Forelimb muscle (tissue), 1 donor: ENCODE data around the gene NTF4. TPM values are rescaled to one million over a fixed set of nuclear protein-coding genes. Genes with fewer than 3 reads are reported as not detected.
"Not testable (repeated sequence)": the region's sequence is repeated elsewhere in the genome, so short reads cannot be mapped to it uniquely, and the experiment has no call there.

Source experiments
- DNase-seq: peaks from one replicate; pipeline ENCODE4 v3.0.0-alpha.2; 2013; ENCODE audit warnings: low read depth
- polyA plus RNA-seq: library from polyadenylated mRNA; unstranded; fragments of 120-200 nt; gene quantifications from one replicate; pipeline ENCODE4 v1.2.1, GENCODE V29; 2013; ENCODE audit not compliant: insufficient read length

Gene NTF4
- polyA plus RNA-seq, 1 donor: 6.5 TPM

GRCh38 chr19:49022116-49022515 is 42.5 kb downstream of the NTF4 start:
- DNase-seq: no peak

- DNase-seq: no peak
These were observed 43.4 kb downstream of the NTF4 start for GRCh38 chr19:49020931-49021895.

GRCh38 chr19:49020342-49020741 is 44.3 kb downstream of the NTF4 start:
- DNase-seq: no peak

GRCh38 chr19:49019242-49019932 is 45.2 kb downstream of the NTF4 start:
- no peak for DNase-seq

GRCh38 chr19:49018388-49019241 is 46.0 kb downstream of the NTF4 start:
- DNase-seq: not testable (repeated sequence)

GRCh38 chr19:49017666-49018351 is 46.8 kb downstream of the NTF4 start:
- DNase-seq: no peak

- no peak for DNase-seq
These were observed 47.5 kb downstream of the NTF4 start, which contains the start of gene LHB for GRCh38 chr19:49017041-49017665. LHB (minus strand) TSS chr19:49017091; CDS start chr19:49017081, 10 bp downstream.

- no peak for DNase-seq
These were observed 48.4 kb downstream of the NTF4 start for GRCh38 chr19:49016067-49016839.

- DNase-seq: no peak
These were observed 49.8 kb downstream of the NTF4 start for GRCh38 chr19:49014870-49015255.

GRCh38 chr19:49014123-49014869 is 50.3 kb downstream of the NTF4 start:
- no peak for DNase-seq

GRCh38 chr19:49011194-49011593 is 53.4 kb downstream of the NTF4 start:
- no peak for DNase-seq

Other genes with a start within 250 kb of the NTF4 start
- gene HSD17B14, start 228.3 kb downstream of the NTF4 start, polyA plus RNA-seq: 3.1 TPM
- 28.0 TPM for gene PLEKHA4, start 196.2 kb downstream of the NTF4 start, polyA plus RNA-seq
- 45.9 TPM for gene PPP1R15A, start 192.4 kb downstream of the NTF4 start, polyA plus RNA-seq
- not detected for gene TULP2, start 166.1 kb downstream of the NTF4 start, polyA plus RNA-seq
- 152 TPM for gene NUCB1, start 164.5 kb downstream of the NTF4 start, polyA plus RNA-seq
- 0.54 TPM for gene DHDH, start 131.1 kb downstream of the NTF4 start, polyA plus RNA-seq
- gene BAX, start 109.9 kb downstream of the NTF4 start, polyA plus RNA-seq: 40.7 TPM
- 520 TPM for gene FTL, start 99.5 kb downstream of the NTF4 start, polyA plus RNA-seq
- 89.0 TPM for gene GYS1, start 71.5 kb downstream of the NTF4 start, polyA plus RNA-seq
- gene RUVBL2, start 70.9 kb downstream of the NTF4 start, polyA plus RNA-seq: 55.3 TPM
- gene LHB, start 47.7 kb downstream of the NTF4 start, polyA plus RNA-seq: not detected
- gene CGB3, start 40.5 kb downstream of the NTF4 start, polyA plus RNA-seq: not detected
- not detected for gene CGB2, start 32.9 kb downstream of the NTF4 start, polyA plus RNA-seq
- not detected for gene CGB1, start 27.9 kb downstream of the NTF4 start, polyA plus RNA-seq
- gene CGB5, start 21.0 kb downstream of the NTF4 start, polyA plus RNA-seq: not detected
- gene CGB8, start 15.7 kb downstream of the NTF4 start, polyA plus RNA-seq: not detected
- gene CGB7, start 7.1 kb downstream of the NTF4 start, polyA plus RNA-seq: 1.5 TPM
- gene KCNA7, start 7.9 kb upstream of the NTF4 start, polyA plus RNA-seq: 10.4 TPM
- gene SNRNP70, start 20.6 kb upstream of the NTF4 start, polyA plus RNA-seq: 218 TPM
- gene LIN7B, start 49.6 kb upstream of the NTF4 start, polyA plus RNA-seq: 16.1 TPM
- 0.33 TPM for gene C19orf73, start 54.3 kb upstream of the NTF4 start, polyA plus RNA-seq
- 7.8 TPM for gene PPFIA3, start 54.7 kb upstream of the NTF4 start, polyA plus RNA-seq
- gene HRC, start 90.6 kb upstream of the NTF4 start, polyA plus RNA-seq: 178 TPM
- gene TRPM4, start 93.0 kb upstream of the NTF4 start, polyA plus RNA-seq: 32.7 TPM